Progenitor cell of endocrine pancreas (in vitro differentiated cells): ENCODE data around the gene EARS2. TPM values are rescaled to one million over a fixed set of nuclear protein-coding genes. Genes with fewer than 3 reads are reported as not detected.

Source experiments
- DNase-seq: peaks from one replicate; pipeline ENCODE4 v3.0.0; 2021; ENCODE audit warnings: low spot score; ENCODE audit not compliant: unreplicated experiment
- H3K27ac Mint-ChIP-seq: 2 replicates; pipeline ENCODE4 v1.8.0; 2021; ENCODE audit warnings: mild to moderate bottlenecking, moderate library complexity, mixed read lengths
- H3K27me3 Mint-ChIP-seq: 2 replicates; pipeline ENCODE4 v1.8.0; 2021; ENCODE audit warnings: mixed read lengths
- H3K36me3 Mint-ChIP-seq: 2 replicates; pipeline ENCODE4 v1.8.0; 2022; ENCODE audit warnings: mixed read lengths; ENCODE audit not compliant: insufficient read depth
- H3K4me1 Mint-ChIP-seq: 2 replicates; pipeline ENCODE4 v1.8.0; 2021; ENCODE audit warnings: low read depth, mixed read lengths
- H3K4me3 Mint-ChIP-seq: 2 replicates; pipeline ENCODE4 v1.8.0; 2021; ENCODE audit warnings: low read depth, mild to moderate bottlenecking, moderate library complexity, mixed read lengths
- H3K9me3 Mint-ChIP-seq: 2 replicates; pipeline ENCODE4 v1.8.0; 2021; ENCODE audit warnings: low read depth, mixed read lengths
- CTCF ChIP-seq: fragments of 200-600 bp; sonication (generic); IDR thresholded peaks from one replicate; pipeline ENCODE4 v1.5.0; 2021; ENCODE audit warnings: antibody characterized with exemption, mild to moderate bottlenecking; ENCODE audit not compliant: unreplicated experiment
- total RNA-seq: library from RNA; stranded (reverse); gene quantifications from 2 replicates; pipeline ENCODE4 v1.2.1, GENCODE V29; 2021

The EARS2 gene
- total RNA-seq, 1 donor from 2014 or later = 24.7 TPM

- Mint-ChIP-seq H3K9me3 (no peaks in the 10 kb centered on the region), H3K4me3 (no peak overlapping the region), H3K36me3 (peaks cover 2% of the 10 kb centered on the region), H3K4me1 (peaks cover 16% of the 10 kb centered on the region), H3K27ac (no peak overlapping the region), H3K27me3 (no peaks in the 10 kb centered on the region)
- TF ChIP-seq CTCF = no peak
- DNase-seq = no peak
These were observed 56.3 kb downstream of the EARS2 start for GRCh38 chr16:23500862-23501225.

- TF ChIP-seq CTCF = no peak
- H3K36me3 Mint-ChIP-seq = peaks cover 4% of the 10 kb centered on the region
- no peak overlapping the region for H3K4me3 Mint-ChIP-seq
- peaks cover 16% of the 10 kb centered on the region for H3K4me1 Mint-ChIP-seq
- no peaks in the 10 kb centered on the region for H3K27me3 Mint-ChIP-seq
- DNase-seq = no peak
- no peak overlapping the region for H3K27ac Mint-ChIP-seq
- no peaks in the 10 kb centered on the region for H3K9me3 Mint-ChIP-seq
These were observed 56.8 kb downstream of the EARS2 start for GRCh38 chr16:23500212-23500861.

- Mint-ChIP-seq H3K36me3 (peaks cover 4% of the 10 kb centered on the region), H3K27me3 (no peaks in the 10 kb centered on the region), H3K4me1 (peaks cover 14% of the 10 kb centered on the region), H3K4me3 (no peak overlapping the region), H3K9me3 (no peaks in the 10 kb centered on the region), H3K27ac (no peak overlapping the region)
- no peak for DNase-seq
- TF ChIP-seq CTCF = no peak
These were observed 57.3 kb downstream of the EARS2 start for GRCh38 chr16:23499801-23500200.

- no peak overlapping the region for H3K27ac Mint-ChIP-seq
- H3K9me3 Mint-ChIP-seq = no peaks in the 10 kb centered on the region
- no peaks in the 10 kb centered on the region for H3K27me3 Mint-ChIP-seq
- TF ChIP-seq CTCF = no peak
- DNase-seq = no peak
- H3K36me3 Mint-ChIP-seq = peaks cover 5% of the 10 kb centered on the region
- H3K4me3 Mint-ChIP-seq = no peak overlapping the region
- peaks cover 12% of the 10 kb centered on the region for H3K4me1 Mint-ChIP-seq
These were observed 58.3 kb downstream of the EARS2 start for GRCh38 chr16:23498863-23499262.

- Mint-ChIP-seq H3K36me3 (peaks cover 9% of the 10 kb centered on the region), H3K4me3 (no peak overlapping the region), H3K4me1 (peaks cover 8% of the 10 kb centered on the region), H3K27ac (peak overlapping the region; percentile 36), H3K9me3 (no peaks in the 10 kb centered on the region), H3K27me3 (no peaks in the 10 kb centered on the region)
- no peak for TF ChIP-seq CTCF
- no peak for DNase-seq
These were observed 59.6 kb downstream of the EARS2 start for GRCh38 chr16:23497543-23497868.
